AG04450 (cell line): ENCODE results near the gene FAM170B. TPM values are rescaled to one million over a fixed set of nuclear protein-coding genes. Genes with fewer than 3 reads are reported as not detected.

ENCODE experiments used
- CTCF ChIA-PET: fragments of 300-600, 350-600 bp; formaldehyde crosslinking; extraction: SDS; loops from one replicate; lab custom pipeline; 2022; ENCODE audit warnings: antibody characterized with exemption, inconsistent platforms; lab: Charles Lee
- POLR2A ChIA-PET: fragments of 350-600 bp; formaldehyde crosslinking; extraction: SDS; loops from one replicate; lab custom pipeline; 2021; ENCODE audit warnings: antibody characterized with exemption, inconsistent platforms; lab: Yijun Ruan, JAX
- DNase-seq: peaks from one replicate; pipeline ENCODE4 v3.0.0-alpha.2; 2011; ENCODE audit warnings: low read depth, low spot score
- H3K27ac ChIP-seq: one replicate; pipeline ENCODE4 v1.5.1; 2012; ENCODE audit warnings: low read depth, low read length, control low read depth
- H3K27me3 ChIP-seq: one replicate; pipeline ENCODE4 v1.6.0; 2012; ENCODE audit warnings: low read length; ENCODE audit not compliant: control insufficient read depth, insufficient read depth
- H3K4me3 ChIP-seq: 2 replicates; pipeline ENCODE4 v1.5.1; 2011; ENCODE audit warnings: mild to moderate bottlenecking, low read depth, low read length, control low read depth
- H3K9me3 ChIP-seq: 2 replicates; pipeline ENCODE4 v1.5.1; 2012; ENCODE audit warnings: low read length; ENCODE audit not compliant: control insufficient read depth, insufficient read depth
- CTCF ChIP-seq: IDR thresholded peaks from 2 replicates; pipeline ENCODE4 v1.5.1; 2011; ENCODE audit warnings: low read depth, low read length, control low read depth, inconsistent platforms
- polyA plus RNA-seq: library from polyadenylated mRNA; depleted of rRNA; stranded (reverse); fragments of >200 nt; gene quantifications from 2 replicates; pipeline ENCODE4 v1.2.3, GENCODE V29; 2011

The FAM170B gene
- polyA plus RNA-seq, 1 experiment: not detected

GRCh38 chr10:49116509-49117375 is 17.1 kb downstream of the FAM170B start:
- no peak overlapping the region for H3K4me3 ChIP-seq
- H3K27me3 ChIP-seq: peaks cover 13% of the 10 kb centered on the region
- DNase-seq: no peak
- no peak overlapping the region for H3K27ac ChIP-seq
- POLR2A ChIA-PET: no interaction called here
- TF ChIP-seq CTCF: no peak
- no peaks in the 10 kb centered on the region; the same call in 1 of the 2 replicates for H3K9me3 ChIP-seq
- CTCF ChIA-PET: interaction anchor here (1.1 kb wide), 1 partner anchor 24 kb away, joined by 3 read pairs; no protein-coding TSS in a partner anchor

- ChIA-PET CTCF (no interaction called here), POLR2A (no interaction called here)
- no peak for DNase-seq
Observed at GRCh38 chr10:49115796-49116508, 17.9 kb downstream of the FAM170B start.

DNA sequence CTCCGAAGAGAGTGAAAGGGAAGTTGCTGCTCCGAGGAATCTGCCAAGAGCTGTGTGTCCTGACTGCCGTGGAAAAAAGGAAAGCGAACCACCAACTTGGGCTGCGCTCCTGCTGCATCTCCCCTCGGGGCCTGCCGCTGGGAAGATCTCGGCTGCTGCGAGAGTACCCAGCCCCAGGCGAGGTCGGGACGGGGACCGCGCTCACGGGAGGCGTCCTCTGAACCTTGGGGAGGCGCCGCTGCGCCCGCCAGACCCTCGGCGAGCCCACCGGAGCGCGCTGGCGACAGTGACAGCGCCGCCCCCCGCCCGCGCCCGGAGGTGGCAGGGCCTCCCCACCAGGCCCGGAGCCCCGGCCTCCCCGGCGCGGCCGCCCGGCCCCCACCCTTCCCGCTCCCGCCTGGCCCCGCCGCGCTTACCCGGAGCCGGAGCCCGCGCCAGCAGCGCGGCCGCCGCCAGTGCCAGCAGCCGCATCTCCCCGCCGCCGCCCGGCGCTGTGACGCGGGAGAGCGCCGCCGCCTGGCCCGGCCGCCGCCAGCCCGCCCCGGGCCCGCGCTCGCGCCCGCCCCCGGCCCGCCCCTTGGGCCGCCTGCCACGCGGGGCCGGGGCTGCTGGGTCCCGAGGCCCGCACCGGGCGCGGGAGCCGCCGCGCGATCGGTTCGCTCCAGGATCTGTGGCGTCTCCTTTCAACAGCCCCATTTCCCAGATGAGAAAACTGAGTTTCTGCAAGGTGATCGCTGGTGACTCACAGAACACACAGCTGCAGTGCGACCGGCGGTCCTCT is 18.6 kb downstream of the FAM170B start, which contains the start of gene VSTM4:
TSS of gene VSTM4 (minus strand) at position 508 of the 781 bp plus-strand sequence. CDS start at position 471, 37 bp downstream.
- DNase-seq: peak; percentile 15
- Histone ChIP-seq H3K27ac (peak within 1 kb of the TSS; percentile 47), H3K4me3 (peak within 1 kb of the TSS; percentile 70), H3K9me3 (no peaks in the 10 kb centered on the region; the same call in 1 of the 2 replicates), H3K27me3 (peaks cover 12% of the 10 kb centered on the region)
- CTCF ChIA-PET: interaction anchor here (0.6 kb wide), 1 partner anchor 20 kb away, joined by 3 read pairs; no protein-coding TSS in a partner anchor
- TF ChIP-seq CTCF: 0 out of 2 replicates have a peak, but pooled peaks have one; percentile 6
- POLR2A ChIA-PET: interaction anchor here (0.7 kb wide), 1 partner anchor 63 kb away, joined by 4 read pairs; no protein-coding TSS in a partner anchor

More at GRCh38 chr10:49115796-49116508, 17.9 kb downstream of the FAM170B start:
- Histone ChIP-seq H3K27ac (no peak overlapping the region), H3K9me3 (no peaks in the 10 kb centered on the region; the same call in 1 of the 2 replicates), H3K27me3 (peaks cover 13% of the 10 kb centered on the region), H3K4me3 (peak overlapping the region; percentile 50)
- TF ChIP-seq CTCF: no peak

GRCh38 chr10:49114718-49115014 is 19.2 kb downstream of the FAM170B start:
- Histone ChIP-seq H3K4me3 (peak overlapping the region; percentile 70), H3K27me3 (peaks cover 11% of the 10 kb centered on the region), H3K9me3 (no peaks in the 10 kb centered on the region; the same call in 1 of the 2 replicates), H3K27ac (peak overlapping the region; percentile 47)
- ChIA-PET POLR2A (interaction anchor here (0.7 kb wide), 1 partner anchor 62 kb away, joined by 4 read pairs; no protein-coding TSS in a partner anchor), CTCF (interaction anchor here (0.6 to 1.9 kb wide), 2 partner anchors 20 to 47 kb away, joined by 3 to 5 read pairs; no protein-coding TSS in a partner anchor)
- no peak for TF ChIP-seq CTCF
- no peak for DNase-seq
